Astrocyte (in vitro differentiated cells and primary cell): ENCODE measurements around the gene NPPB.

Source experiments
- EZH2 ChIP-seq: IDR thresholded peaks from 2 replicates; pipeline ENCODE4 v1.6.1; 2012; ENCODE audit warnings: mild to moderate bottlenecking, low read length, inconsistent platforms; ENCODE audit not compliant: insufficient read depth
- TF ChIP-seq, protein P1 (sequence below): IDR thresholded peaks from 2 replicates; pipeline ENCODE4 v1.5.1; 2011; ENCODE audit warnings: low read depth, mild to moderate bottlenecking, inconsistent platforms, low read length, moderate library complexity; ENCODE audit not compliant: insufficient read depth

DNA sequence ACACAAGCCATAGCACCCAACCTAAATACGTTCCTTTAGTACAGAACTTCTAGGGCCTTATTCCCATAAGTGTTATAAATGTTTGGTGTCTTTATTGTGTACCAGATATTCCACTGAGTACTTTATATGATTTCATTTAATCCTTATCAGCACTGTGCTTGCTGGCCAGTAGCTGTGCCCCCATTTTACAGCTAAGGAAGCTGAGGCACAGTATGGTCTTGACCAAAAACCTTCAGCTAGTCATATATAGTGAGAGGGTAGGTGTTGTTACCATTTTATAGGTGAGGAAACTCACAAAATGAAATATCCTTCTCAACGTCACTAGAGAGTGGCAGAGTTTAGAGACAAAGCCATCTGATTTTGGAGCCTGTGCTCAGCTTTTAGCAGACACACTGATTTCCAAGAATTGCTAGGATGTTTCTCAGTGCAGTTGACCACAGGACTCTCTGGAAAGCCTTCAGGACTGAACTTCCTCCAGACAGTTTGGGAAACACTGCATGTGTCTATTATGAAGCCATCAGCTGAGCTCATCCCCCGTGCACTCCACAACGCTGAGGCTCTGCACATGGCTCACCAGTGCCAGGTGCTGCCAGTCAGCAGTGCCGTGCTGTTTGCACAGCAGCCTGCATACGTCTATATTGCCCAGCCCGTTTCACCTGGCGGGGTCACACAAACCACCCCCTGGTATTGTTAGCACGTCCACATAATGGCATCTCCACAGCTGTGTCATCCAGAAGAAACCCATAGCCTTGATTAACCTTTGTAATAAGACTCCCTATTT is 26.6 kb downstream of the NPPB start:
- TF ChIP-seq, protein P1, sequence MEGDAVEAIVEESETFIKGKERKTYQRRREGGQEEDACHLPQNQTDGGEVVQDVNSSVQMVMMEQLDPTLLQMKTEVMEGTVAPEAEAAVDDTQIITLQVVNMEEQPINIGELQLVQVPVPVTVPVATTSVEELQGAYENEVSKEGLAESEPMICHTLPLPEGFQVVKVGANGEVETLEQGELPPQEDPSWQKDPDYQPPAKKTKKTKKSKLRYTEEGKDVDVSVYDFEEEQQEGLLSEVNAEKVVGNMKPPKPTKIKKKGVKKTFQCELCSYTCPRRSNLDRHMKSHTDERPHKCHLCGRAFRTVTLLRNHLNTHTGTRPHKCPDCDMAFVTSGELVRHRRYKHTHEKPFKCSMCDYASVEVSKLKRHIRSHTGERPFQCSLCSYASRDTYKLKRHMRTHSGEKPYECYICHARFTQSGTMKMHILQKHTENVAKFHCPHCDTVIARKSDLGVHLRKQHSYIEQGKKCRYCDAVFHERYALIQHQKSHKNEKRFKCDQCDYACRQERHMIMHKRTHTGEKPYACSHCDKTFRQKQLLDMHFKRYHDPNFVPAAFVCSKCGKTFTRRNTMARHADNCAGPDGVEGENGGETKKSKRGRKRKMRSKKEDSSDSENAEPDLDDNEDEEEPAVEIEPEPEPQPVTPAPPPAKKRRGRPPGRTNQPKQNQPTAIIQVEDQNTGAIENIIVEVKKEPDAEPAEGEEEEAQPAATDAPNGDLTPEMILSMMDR, result no peak
- TF ChIP-seq EZH2, result no peak
